ENCODE measurements around the gene SCAND1.

The SCAND1 gene

DNA sequence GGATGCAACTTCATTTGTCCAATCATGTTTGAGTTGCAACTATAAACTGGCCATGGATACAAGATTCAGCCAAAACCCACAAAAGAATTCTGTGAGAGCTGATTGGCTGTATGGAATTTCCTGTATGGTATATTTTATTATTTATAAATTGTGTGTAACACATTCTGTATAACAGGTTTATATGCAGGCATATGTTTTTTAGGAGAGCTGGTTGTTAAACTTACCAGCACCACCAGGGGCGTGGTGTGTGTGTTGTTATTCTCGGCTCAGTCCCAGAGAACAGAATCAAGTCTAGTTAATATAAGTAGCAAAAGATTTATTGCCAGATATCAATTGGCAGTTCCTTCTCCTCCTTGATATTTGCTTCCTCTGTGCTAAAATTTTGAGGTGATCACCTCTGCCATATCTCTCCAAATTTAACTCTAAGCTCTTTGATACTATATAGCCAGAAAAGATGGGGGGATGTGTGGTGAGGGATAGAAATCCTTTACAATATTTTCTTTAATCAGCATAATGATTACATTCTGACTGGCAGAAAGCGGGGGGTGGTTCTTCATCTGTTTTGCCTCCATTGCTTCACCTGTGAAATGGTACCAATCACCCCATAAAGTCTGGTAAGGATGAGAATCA, 37.0 kb upstream of the SCAND1 start:
- TF ChIP-seq CTCF (IDR thresholded peaks at IDR 0.05; ENCODE audit: insufficient read depth, low read depth, low read length, missing control alignments), result peak; percentile 68
- peak; percentile 52 for DNase-seq (ENCODE audit: low read depth)
- H3K4me3 ChIP-seq (ENCODE audit: low read length), result no peak overlapping the region

DNA sequence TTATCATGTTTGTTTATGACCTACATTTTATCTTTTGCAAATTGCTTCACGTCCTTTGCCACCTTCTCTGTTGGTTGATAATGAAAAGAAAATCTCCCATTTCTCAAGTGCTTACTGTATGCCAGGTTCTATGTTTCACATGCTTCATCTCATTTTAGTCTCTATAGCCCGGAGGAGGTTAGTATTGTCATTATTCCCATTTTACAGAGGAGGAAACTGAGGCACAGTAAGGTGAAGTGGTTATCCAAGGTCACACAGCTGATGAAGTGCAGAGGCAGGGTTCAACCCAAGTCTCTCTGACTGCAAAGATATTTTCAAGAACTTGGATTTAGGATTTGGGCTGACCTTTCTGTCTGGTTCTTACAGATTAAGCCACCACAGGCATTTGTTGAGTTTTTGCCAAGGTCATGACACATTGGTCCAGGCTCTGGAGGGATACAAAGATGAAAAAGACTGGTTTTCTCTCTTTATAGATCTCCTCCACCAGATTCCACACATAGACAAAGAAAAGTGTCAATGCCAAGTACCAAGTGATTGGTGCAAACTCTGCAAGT, 34.7 kb upstream of the SCAND1 start:
- no peak for TF ChIP-seq CTCF (IDR thresholded peaks at IDR 0.05; ENCODE audit: insufficient read depth, low read depth, low read length, missing control alignments)
- DNase-seq (ENCODE audit: low read depth), result no peak
- no peak overlapping the region for H3K4me3 ChIP-seq (ENCODE audit: low read length)

- no peak for TF ChIP-seq CTCF (IDR thresholded peaks at IDR 0.05; ENCODE audit: insufficient read depth, low read depth, low read length, missing control alignments)
- H3K4me3 ChIP-seq (ENCODE audit: low read length), result no peak overlapping the region
- DNase-seq (ENCODE audit: low read depth), result no peak
Measured at GRCh38 chr20:35985806-35986205, 31.5 kb upstream of the SCAND1 start.

DNA sequence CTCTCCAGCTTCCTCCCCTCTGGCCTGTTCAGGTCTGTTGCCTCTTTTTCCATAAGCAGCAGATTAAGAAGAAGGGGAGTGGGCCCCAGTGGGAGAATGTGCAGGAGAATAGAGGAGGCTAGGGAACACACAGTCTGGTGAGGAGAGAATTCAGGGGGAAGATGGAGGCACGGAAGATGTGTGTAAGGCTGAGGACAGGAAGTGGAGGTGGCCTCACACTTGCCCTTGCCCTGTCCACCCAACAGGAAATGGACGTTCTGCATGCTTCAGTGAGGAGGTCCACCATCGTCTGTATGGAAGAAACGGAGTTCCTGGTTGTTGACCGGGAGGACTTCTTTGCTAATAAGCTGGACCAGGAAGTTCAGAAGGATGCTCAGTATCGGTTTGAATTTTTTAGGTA, 30.1 kb upstream of the SCAND1 start:
- H3K4me3 ChIP-seq (ENCODE audit: low read length), result no peak overlapping the region
- no peak for TF ChIP-seq CTCF (IDR thresholded peaks at IDR 0.05; ENCODE audit: insufficient read depth, low read depth, low read length, missing control alignments)
- no peak for DNase-seq (ENCODE audit: low read depth)

DNA sequence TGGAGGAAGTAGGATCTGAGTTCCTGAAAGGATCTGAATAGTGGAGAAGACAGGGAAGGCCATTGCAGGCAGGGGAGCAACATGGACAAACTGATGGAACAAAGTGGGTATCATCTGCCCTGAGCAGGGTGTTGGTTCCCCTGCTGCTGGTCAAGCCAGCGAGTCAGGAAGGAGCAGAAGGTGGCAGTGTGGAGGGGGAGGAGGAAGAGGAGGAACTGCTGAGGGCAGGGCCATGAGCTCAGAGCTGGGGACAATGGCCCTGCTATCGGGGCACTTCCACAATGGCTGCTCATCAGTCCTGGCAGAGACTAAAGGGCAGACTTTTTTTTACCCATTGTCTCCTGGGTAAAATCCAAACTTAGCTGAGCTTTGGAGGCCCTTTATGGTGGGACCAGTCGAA, 27.7 kb upstream of the SCAND1 start:
- DNase-seq (ENCODE audit: low read depth), result no peak
- no peak overlapping the region for H3K4me3 ChIP-seq (ENCODE audit: low read length)
- TF ChIP-seq CTCF (IDR thresholded peaks at IDR 0.05; ENCODE audit: insufficient read depth, low read depth, low read length, missing control alignments), result no peak

DNA sequence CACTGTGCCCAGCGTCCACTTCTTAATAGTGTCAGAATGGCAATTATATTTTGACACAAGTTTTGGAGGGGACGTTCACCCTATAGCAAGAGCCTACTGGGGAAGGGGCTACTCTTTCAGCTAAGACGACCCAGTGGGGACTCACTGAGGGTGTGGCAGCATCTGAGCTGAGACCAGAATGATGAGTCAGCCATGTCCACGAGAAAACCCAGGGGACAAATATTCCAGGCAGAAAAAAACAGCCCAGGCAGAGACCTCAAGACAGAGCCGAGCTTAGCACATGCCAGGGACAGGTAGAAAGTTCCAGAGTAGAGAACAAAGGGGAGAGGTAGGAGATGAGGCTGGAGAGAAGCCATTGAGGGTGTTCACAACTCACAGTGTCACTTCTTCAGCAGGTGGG, 25.2 kb upstream of the SCAND1 start:
- no peak for TF ChIP-seq CTCF (IDR thresholded peaks at IDR 0.05; ENCODE audit: insufficient read depth, low read depth, low read length, missing control alignments)

GRCh38 chr20:35978041-35978513, 23.8 kb upstream of the SCAND1 start:
- no peak for TF ChIP-seq CTCF (IDR thresholded peaks at IDR 0.05; ENCODE audit: insufficient read depth, low read depth, low read length, missing control alignments)
- no peak overlapping the region for H3K4me3 ChIP-seq (ENCODE audit: low read length)
- DNase-seq (ENCODE audit: low read depth), result peak; percentile 25

More for the DNA sequence above, 25.2 kb upstream of the SCAND1 start:
- H3K4me3 ChIP-seq (ENCODE audit: low read length), result no peak overlapping the region
- no peak for DNase-seq (ENCODE audit: low read depth)

Measured in epithelial cell of esophagus (primary cell).